Spleen (tissue), 7 donors: ENCODE measurements around the gene SLC4A11.

Source experiments
- POLR2A ChIP-seq, 3 donors: fragments of 450-650 bp; IDR thresholded peaks; one replicate each; pipeline ENCODE4 v1.5.1; 2017; ENCODE audit warnings: antibody characterized with exemption in 3 of 3, mild to moderate bottlenecking in 1 of 3
- TF ChIP-seq, protein P1 (sequence below), 11 experiments: fragments of 200-600 bp in 7 of 11; fragments of 450-650 bp in 4 of 11; sonication (generic) in 4 of 11; IDR thresholded peaks in 8 of 11; conservative IDR thresholded peaks in 3 of 11; 1 replicate in 7 of 11; 2 replicates in 4 of 11; pipeline versions ENCODE4 v1.4.0 to v1.8.0; 2016 to 2021; ENCODE audit warnings: antibody characterized with exemption in 11 of 11, inconsistent platforms in 4 of 11, mild to moderate bottlenecking in 1 of 11
- donor health status: DM: no; HTN: no; CAD: no; lungs with moderate emphysema.
- donor health status: DM: no; HTN: no; CAD: no.
- donor health status: DM: no; HTN: no; CAD: no.

DNA sequence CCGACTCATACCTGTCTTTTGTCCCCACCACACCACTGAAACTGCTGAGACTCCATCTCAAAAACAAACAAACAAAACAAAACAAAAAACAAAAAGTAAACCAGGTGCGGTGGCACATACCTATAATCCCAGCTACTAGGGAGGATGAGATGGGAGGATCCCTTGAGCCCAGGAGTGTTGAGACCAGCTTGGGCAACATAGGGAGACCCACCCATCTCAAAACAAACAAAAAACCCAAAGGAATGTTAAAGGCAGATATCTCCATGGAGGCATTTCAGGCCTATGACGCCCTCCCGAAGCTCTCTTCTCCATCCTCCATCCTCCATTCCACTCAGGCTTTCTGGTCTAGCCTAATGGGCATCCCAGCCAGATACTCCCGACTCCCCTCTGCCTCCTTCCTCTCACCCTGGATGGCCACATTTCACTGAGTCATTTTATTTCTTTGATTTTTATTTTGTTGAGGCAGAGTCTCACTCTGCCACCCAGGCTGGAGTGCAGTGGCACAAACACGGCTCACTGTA is 3.2 kb upstream of the SLC4A11 start:
- TF ChIP-seq, protein P1, sequence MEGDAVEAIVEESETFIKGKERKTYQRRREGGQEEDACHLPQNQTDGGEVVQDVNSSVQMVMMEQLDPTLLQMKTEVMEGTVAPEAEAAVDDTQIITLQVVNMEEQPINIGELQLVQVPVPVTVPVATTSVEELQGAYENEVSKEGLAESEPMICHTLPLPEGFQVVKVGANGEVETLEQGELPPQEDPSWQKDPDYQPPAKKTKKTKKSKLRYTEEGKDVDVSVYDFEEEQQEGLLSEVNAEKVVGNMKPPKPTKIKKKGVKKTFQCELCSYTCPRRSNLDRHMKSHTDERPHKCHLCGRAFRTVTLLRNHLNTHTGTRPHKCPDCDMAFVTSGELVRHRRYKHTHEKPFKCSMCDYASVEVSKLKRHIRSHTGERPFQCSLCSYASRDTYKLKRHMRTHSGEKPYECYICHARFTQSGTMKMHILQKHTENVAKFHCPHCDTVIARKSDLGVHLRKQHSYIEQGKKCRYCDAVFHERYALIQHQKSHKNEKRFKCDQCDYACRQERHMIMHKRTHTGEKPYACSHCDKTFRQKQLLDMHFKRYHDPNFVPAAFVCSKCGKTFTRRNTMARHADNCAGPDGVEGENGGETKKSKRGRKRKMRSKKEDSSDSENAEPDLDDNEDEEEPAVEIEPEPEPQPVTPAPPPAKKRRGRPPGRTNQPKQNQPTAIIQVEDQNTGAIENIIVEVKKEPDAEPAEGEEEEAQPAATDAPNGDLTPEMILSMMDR (IDR thresholded peaks at IDR 0.05 in 8 of 11, conservative IDR thresholded peaks at IDR 0.05 in 3 of 11) = no peak
- no peak for TF ChIP-seq POLR2A (IDR thresholded peaks at IDR 0.05)
